OCI-LY1 (cell line): ENCODE results near the gene POLR2H.

ENCODE experiments used
- H2AFZ ChIP-seq: fragments of 200-600 bp; sonication (generic), shearing (Covaris generic); 2 replicates; pipeline ENCODE4 v1.6.0; 2014; ENCODE audit warnings: antibody characterized with exemption, mild to moderate bottlenecking, low read length
- H3F3A ChIP-seq: fragments of 200-600 bp; sonication (generic), shearing (Covaris generic); 2 replicates; pipeline ENCODE4 v1.6.0; 2014; ENCODE audit warnings: mild to moderate bottlenecking, antibody characterized with exemption, low read length, moderate library complexity; ENCODE audit not compliant: insufficient read depth
- H3K27ac ChIP-seq: fragments of 200-600 bp; sonication (generic); 2 replicates; pipeline ENCODE4 v1.5.1; 2014; ENCODE audit warnings: low read length, mixed run types, mild to moderate bottlenecking, low read depth; ENCODE audit not compliant: poor library complexity, severe bottlenecking
- H3K27me3 ChIP-seq: fragments of 200-600 bp; sonication (generic); 2 replicates; pipeline ENCODE4 v1.6.0; 2014; ENCODE audit warnings: antibody characterized with exemption, mild to moderate bottlenecking, low read length, moderate library complexity; ENCODE audit not compliant: insufficient read depth
- H3K36me3 ChIP-seq: fragments of 200-600 bp; sonication (generic); 2 replicates; pipeline ENCODE4 v1.6.1; 2014; ENCODE audit warnings: mild to moderate bottlenecking, antibody characterized with exemption, low read length, moderate library complexity, mixed read lengths; ENCODE audit not compliant: insufficient read depth
- H3K4me1 ChIP-seq: fragments of 200-600 bp; sonication (generic); 2 replicates; pipeline ENCODE4 v1.5.1; 2014; ENCODE audit warnings: mild to moderate bottlenecking, low read length, moderate library complexity; ENCODE audit not compliant: insufficient read depth, severe bottlenecking
- H3K4me2 ChIP-seq: fragments of 200-600 bp; sonication (generic), shearing (Covaris generic); 2 replicates; pipeline ENCODE4 v1.6.1; 2014; ENCODE audit warnings: low read length
- H3K4me3 ChIP-seq: fragments of 200-600 bp; sonication (generic); 2 replicates; pipeline ENCODE4 v1.5.1; 2014; ENCODE audit warnings: low read length, low read depth, mild to moderate bottlenecking, mixed read lengths; ENCODE audit not compliant: poor library complexity, severe bottlenecking
- H3K79me2 ChIP-seq: fragments of 200-600 bp; shearing (Covaris generic); 2 replicates; pipeline ENCODE4 v1.6.1; 2016; ENCODE audit warnings: mixed run types, low read length, mixed read lengths; ENCODE audit not compliant: insufficient read depth
- H3K9ac ChIP-seq: fragments of 200-600 bp; sonication (generic), shearing (Covaris generic); 2 replicates; pipeline ENCODE4 v1.6.1; 2014; ENCODE audit warnings: mild to moderate bottlenecking, low read length, mixed read lengths
- H3K9me2 ChIP-seq: fragments of 200-600 bp; sonication (generic), shearing (Covaris generic); 2 replicates; pipeline ENCODE4 v1.6.1; 2014; ENCODE audit warnings: low read depth, mild to moderate bottlenecking, low read length, mixed read lengths
- H3K9me3 ChIP-seq: fragments of 200-600 bp; shearing (Covaris generic); 2 replicates; pipeline ENCODE4 v1.6.1; 2014; ENCODE audit warnings: low read length, mixed read lengths
- H4K20me1 ChIP-seq: fragments of 200-600 bp; sonication (generic), shearing (Covaris generic); 2 replicates; pipeline ENCODE4 v1.6.0; 2016; ENCODE audit warnings: mild to moderate bottlenecking, low read length; ENCODE audit not compliant: insufficient read depth
- CTCF ChIP-seq: fragments of 200-600 bp; sonication (generic), shearing (Covaris generic); IDR thresholded peaks from 2 replicates; pipeline ENCODE4 v1.5.1; 2017; ENCODE audit warnings: mild to moderate bottlenecking, antibody characterized with exemption, low read length, moderate library complexity, mixed read lengths
- EZH2 ChIP-seq: fragments of 200-600 bp; sonication (generic), shearing (Covaris generic); IDR thresholded peaks from 2 replicates; pipeline ENCODE4 v1.8.0; 2017; ENCODE audit warnings: borderline replicate concordance, mixed run types, mild to moderate bottlenecking, antibody characterized with exemption, low read length, moderate library complexity, mixed read lengths

Gene POLR2H

GRCh38 chr3:184332370-184333090, 29.0 kb upstream of the POLR2H start:
- TF ChIP-seq EZH2 (no peak), CTCF (no peak)

GRCh38 chr3:184333190-184333589, 28.3 kb upstream of the POLR2H start:
- Histone ChIP-seq H3K27ac (no peak overlapping the region), H3K36me3 (peaks cover 71% of the 10 kb centered on the region), H3F3A (peaks cover 19% of the 10 kb centered on the region; the same call in 1 of the 2 replicates)

More at GRCh38 chr3:184332370-184333090, 29.0 kb upstream of the POLR2H start:
- Histone ChIP-seq H3K4me2 (no peak overlapping the region), H3K27me3 (no peaks in the 10 kb centered on the region), H3K9me3 (no peaks in the 10 kb centered on the region), H3K4me3 (no peak overlapping the region), H3K27ac (no peak overlapping the region), H3K9me2 (no peaks in the 10 kb centered on the region), H3K4me1 (peaks cover 16% of the 10 kb centered on the region), H2AFZ (no peak overlapping the region), H3K79me2 (no peaks in the 10 kb centered on the region), H3F3A (peaks cover 19% of the 10 kb centered on the region; the same call in 1 of the 2 replicates), H4K20me1 (no peaks in the 10 kb centered on the region), H3K9ac (no peak overlapping the region), H3K36me3 (peaks cover 78% of the 10 kb centered on the region)

GRCh38 chr3:184333700-184334099, 27.8 kb upstream of the POLR2H start:
- Histone ChIP-seq H3K79me2 (no peaks in the 10 kb centered on the region), H3K4me2 (no peak overlapping the region), H3K27ac (no peak overlapping the region), H4K20me1 (no peaks in the 10 kb centered on the region), H3K9me3 (no peaks in the 10 kb centered on the region), H3K9me2 (no peaks in the 10 kb centered on the region), H3F3A (peaks cover 19% of the 10 kb centered on the region; the same call in 1 of the 2 replicates), H2AFZ (no peak overlapping the region), H3K4me1 (peaks cover 16% of the 10 kb centered on the region), H3K27me3 (no peaks in the 10 kb centered on the region), H3K36me3 (peaks cover 66% of the 10 kb centered on the region), H3K4me3 (no peak overlapping the region), H3K9ac (no peak overlapping the region)
- TF ChIP-seq EZH2: no peak
- no peak for TF ChIP-seq CTCF

More at GRCh38 chr3:184333190-184333589, 28.3 kb upstream of the POLR2H start:
- no peak overlapping the region for H2AFZ ChIP-seq
- H3K9me2 ChIP-seq: no peaks in the 10 kb centered on the region
- H3K9me3 ChIP-seq: no peaks in the 10 kb centered on the region
- H3K4me1 ChIP-seq: peaks cover 16% of the 10 kb centered on the region
- no peaks in the 10 kb centered on the region for H4K20me1 ChIP-seq
- H3K4me2 ChIP-seq: no peak overlapping the region
- H3K79me2 ChIP-seq: no peaks in the 10 kb centered on the region
- no peaks in the 10 kb centered on the region for H3K27me3 ChIP-seq
- no peak overlapping the region for H3K4me3 ChIP-seq
- H3K9ac ChIP-seq: no peak overlapping the region
- TF ChIP-seq EZH2: no peak
- no peak for TF ChIP-seq CTCF
